SHP77 (cell line): ENCODE results near the gene IMPA2.
"Not testable (repeated sequence)": the region's sequence is repeated elsewhere in the genome, so short reads cannot be mapped to it uniquely, and the experiment has no call there.

ENCODE experiments used
- DNase-seq, 2 experiments: peaks; one replicate each; lab custom pipeline; 2025; lab: John Stamatoyannopoulos, UW

The IMPA2 gene

DNA sequence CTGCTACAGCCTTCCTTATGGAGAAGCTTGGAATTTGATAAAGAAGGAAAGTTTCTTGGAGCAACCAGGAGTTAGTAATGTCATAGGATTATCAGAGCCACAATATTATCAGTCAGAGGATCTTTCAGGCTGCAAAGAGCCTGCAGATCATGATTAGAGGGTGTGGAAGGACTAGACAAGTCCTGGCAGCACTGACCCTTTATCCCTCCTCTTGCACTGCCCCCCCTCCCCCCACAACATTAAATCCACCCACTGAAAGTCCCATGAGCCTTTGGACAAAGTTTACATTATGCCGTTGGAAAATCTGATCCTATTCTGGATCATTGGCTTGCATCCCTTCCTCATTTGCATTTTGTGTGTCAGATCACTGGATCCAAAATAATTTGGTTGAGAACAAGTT is 18.7 kb upstream of the IMPA2 start:
- peak in 1 of 2 experiments; percentile 6 for DNase-seq

DNA sequence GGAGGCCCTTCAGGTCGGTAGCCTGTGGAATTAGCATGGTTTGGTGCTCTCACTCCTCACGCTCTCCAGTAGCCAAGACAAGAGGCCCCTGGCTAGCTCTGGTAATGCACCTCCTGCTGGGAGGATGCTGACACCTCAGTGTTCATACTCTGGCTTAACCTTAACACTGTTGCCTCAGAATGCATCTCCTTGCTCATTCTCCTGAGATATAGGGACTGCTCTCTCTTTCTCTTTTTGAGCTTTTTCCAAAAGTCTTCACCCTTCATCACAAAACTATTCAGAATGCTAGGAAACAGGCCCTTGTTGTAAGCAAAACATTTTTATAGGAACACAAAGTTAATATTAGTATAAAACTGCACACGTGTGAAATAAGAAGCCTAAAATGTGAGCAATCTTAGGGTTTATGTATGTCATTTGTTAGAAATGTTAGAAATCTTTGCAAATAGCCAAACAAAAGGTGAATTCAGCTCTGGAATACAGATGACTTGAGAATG is 17.3 kb upstream of the IMPA2 start:
- DNase-seq, result peak in 1 of 2 experiments; percentile 8

DNA sequence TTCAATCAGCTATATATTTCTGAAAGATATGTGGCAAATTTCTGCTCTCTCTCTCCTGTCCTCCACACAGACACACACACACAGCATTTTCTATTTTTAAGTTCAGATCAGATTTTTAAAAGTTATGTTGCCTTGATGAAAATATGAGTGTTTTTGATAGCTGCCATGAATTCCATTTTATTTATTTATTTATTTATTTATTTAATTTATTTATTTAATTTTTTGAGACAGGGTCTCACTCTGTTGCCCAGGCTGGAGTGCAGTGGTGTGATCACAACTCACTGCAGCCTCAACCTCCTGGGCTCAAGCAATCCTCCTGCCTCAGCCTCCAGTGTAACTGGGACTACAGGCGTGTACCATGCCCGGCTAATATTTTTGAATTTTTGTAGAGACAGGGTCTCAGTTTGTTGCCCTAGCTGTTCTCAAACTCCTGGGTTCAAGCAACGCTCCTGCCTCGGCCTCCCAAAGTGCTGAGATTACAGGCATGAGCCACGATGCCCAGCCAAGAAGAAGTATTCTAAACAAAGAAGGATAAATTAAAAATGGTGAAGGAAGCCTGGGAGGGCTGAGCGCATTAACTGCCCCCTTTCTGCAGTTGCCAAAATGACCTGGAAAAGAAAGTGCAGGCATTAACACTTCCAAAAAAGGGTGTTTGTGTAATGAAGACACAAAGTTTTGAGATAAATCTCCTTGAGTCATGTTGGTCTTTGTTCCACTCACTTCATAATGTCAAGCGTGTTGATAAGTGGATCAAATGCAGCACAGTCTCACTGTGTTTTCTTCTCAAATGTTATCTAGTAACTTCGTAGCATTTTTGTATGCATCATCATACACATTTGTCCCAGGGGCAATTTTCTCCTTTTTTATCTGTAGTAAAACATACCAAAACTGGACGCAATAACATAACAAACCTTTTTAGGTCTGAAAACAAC is 11.1 kb upstream of the IMPA2 start:
- DNase-seq, result no peak

DNA sequence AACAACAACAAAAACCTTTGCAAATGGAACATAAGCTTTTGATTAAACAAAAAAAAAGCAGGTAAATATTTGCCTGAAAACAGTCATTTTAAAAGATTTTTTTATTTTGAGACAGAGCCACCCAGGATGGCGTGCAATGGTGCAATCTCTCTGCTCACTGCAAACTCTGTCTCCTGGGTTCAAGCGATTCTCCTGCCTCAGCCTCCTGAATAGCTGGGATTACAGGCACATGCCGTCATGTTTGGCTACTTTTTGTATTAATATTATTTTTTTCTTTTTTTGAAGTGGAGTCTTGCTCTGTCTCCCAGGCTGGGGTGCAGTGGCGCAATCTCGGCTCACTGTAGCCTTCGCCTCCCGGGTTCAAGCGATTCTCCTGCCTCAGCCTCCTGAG is 10.5 kb upstream of the IMPA2 start:
- not testable (repeated sequence) for DNase-seq

DNA sequence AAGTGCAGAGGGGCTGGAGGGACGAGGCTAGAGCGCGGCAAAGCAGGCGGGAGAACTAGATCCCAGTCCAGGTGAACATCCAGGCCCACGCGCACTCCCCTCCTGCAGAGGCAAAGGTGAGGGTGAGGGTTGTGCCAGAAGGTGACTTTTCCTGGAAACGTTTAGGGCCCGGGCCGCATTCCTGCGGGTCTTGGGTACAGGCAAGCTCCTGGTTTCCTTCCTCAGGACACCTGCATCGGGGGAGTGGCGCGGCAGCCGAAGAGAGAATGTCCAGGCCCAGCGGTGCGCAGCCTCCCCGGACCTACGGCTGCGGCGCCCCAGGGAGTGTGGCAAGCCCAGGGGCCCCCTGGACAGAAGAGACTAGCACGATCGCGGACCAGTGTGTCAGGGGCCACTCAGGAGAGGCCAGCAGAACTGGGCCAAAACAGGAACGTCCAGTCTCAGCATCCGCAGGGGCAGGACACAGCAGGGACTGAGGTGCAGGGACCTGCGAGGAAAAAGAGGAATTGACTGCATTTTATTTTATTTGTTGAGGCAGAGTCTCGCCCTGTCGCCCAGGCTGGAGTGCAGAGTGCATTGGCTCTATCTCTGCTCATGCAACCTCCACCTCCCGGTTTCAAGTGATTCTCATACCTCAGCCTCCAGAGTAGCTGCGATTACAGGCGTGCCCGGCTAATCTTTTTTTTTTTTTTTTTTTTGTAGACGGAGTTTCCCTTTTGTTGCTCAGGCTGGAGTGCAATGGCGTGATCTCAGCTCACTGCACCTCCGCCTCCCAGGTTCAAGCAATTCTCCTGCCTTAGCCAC is 8.7 kb upstream of the IMPA2 start:
- DNase-seq, result no peak

DNA sequence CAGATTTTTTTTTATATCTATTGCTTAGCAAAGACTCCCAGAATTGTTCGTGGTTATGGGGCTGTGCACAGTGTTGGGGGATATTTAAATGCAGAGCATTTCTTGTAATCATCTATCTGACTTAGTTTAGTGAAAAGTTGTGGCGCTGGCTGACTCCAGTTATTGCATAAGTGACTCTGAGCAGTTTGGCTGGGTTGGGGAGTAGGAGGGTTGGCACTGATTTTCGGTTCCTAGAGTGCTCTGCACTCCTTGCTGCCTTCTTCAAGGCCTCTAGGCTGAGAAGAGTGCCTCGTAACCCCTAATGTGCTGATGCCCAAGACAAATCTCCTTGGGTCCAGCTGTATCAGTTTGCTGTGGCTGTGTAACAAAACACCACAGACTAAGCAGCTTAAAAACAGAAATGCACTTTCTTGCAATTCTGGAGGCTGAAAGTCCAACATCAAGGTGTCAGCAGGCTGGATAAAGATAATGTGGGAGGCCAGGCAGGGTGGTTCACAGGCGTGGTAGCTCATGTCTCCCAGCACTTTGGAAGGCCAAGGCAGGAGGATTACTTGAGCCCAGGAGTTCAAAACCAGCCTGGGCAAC is 6.5 kb upstream of the IMPA2 start:
- no peak for DNase-seq

DNA sequence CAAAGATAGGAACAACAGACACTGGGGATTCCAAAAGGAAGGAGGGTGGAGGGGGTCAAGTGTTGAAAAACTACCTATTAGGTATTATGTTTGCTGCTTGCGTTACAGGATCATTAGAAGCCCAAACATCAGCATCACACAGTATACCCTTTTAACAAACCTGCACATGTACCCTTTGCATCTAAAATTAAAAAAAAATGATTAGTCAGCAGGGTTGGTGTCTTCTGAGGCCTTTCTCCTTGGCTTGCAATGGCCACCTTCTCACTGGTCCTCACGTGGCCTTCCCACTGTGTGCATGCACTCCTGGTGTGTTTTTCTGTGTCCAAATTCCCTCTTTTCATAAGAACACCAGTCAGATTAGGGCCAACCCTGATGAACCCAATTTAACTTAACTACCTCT is 5.6 kb upstream of the IMPA2 start:
- no peak for DNase-seq

DNA sequence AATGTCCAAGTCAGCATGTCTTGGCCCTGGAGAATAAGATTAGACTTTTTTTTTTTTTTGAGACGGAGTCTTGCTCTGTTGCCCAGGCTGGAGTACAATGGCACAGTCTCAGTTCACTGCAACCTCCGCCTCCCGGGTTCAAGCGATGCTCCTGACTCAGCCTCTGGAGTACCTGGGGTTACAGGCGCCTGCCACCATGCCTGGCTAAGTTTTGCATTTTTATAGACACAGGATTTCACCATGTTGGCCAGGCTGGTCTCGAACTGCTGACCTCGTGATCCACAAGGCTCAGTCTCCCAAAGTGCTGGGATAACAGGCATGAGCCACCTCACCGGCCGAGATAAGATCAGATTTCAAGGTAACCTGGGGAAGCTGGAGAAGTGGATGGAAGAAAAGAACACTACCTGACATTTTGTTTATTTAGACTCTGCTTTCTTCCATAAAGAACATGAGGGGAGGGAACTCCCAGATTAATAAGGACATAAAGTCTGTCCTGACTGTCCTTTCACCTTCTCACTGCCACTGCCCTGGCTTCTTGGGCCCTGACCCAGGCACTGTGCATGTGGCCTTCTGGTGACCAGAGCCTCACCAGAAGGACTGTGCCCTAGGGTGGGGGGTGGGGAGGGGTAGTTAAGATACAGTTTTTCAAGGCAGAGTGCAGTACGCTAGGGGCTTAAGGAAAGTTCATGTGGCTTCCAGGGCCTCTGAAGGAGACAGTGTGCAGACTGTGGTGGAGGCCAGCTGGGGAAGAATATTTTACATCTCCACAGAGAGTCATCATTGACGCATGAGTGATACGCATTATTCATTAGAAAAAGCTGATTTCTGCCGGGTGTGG is 4.8 kb upstream of the IMPA2 start:
- DNase-seq, result no peak

DNA sequence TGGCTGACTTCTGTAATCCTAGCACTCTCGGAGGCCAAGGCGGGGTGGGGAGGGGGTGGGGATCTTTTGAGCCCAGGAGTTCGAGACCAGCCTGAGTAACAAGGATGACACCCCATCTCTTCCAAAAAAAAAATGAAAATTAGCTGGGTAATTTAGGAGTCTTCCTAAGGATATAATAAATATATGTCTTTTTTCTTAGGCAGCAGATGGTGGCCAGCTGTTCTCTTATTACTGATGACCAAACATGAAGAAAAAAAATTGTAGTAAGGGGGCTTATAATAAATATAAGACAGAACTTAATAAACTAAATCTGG is 4.2 kb upstream of the IMPA2 start:
- no peak for DNase-seq

DNA sequence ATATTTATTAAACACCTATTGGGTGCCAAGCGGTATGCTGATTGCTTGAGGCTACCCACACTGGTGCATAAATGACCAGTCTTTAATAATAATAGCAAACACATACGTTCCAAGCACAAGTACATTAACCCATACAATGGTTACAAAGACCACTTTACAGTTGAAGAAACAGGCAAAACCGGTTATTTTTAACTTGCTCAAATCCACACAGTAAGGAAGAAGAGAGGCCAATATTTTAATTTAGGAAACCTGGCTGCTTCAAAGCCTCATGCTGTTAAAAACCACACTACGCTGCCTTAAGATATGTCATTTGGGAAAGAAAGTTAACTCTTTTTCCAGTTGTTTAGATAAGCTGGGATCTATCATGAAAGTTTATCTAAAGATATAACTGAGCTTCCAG is 2.4 kb upstream of the IMPA2 start:
- no peak for DNase-seq

DNA sequence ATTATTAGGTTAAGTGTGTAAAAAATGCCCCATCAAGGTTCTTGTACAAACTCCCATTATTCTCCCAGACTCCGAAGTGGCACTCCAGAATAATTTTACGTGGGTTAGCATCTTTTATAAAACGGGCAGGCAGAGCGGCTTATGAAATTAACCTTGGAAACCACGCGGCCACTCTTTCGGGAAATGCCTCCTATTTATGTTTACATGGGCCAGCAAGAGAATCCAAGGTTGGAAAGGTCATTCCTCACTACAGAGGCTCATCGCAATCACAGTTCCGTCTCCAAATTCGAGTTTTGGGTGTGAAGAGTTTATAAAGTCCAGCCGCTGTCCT is 1.2 kb upstream of the IMPA2 start:
- no peak for DNase-seq

DNA sequence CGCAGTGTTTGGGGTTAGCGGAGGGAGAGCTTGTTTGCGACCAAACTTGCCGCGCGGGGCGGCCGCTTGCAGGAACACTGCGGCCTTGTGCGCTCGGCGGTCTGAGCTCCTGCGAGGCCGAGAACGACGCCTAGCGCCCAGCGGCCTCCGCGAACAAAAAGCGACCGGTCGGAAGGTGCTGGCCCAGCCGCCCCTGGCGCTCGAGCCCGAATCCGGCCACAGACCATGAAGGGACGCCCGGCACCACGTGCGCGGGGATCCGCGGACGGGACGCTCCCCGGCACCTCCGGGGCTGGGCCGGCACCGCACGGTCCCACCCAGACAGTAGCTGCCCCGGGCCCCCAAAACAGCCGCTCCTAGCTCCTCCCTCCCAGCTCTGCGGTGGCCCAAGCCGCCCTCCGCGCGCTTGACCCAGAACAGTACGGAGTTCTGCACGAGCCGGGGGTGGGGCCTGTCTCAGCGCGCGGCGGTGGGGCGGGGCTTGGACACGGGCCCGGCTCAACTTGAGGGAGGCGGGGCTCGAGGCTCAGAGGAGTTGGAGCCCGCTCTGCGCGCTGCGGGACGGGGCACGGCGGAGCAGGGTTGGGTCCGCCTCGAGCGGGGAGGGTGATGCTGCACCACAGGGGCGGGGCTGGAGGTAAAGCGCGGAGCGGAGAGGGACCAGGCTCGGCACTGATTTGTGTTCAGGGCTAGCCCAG is 664 bp upstream of the IMPA2 start:
- DNase-seq, result peak; percentile 97 to 98

DNA sequence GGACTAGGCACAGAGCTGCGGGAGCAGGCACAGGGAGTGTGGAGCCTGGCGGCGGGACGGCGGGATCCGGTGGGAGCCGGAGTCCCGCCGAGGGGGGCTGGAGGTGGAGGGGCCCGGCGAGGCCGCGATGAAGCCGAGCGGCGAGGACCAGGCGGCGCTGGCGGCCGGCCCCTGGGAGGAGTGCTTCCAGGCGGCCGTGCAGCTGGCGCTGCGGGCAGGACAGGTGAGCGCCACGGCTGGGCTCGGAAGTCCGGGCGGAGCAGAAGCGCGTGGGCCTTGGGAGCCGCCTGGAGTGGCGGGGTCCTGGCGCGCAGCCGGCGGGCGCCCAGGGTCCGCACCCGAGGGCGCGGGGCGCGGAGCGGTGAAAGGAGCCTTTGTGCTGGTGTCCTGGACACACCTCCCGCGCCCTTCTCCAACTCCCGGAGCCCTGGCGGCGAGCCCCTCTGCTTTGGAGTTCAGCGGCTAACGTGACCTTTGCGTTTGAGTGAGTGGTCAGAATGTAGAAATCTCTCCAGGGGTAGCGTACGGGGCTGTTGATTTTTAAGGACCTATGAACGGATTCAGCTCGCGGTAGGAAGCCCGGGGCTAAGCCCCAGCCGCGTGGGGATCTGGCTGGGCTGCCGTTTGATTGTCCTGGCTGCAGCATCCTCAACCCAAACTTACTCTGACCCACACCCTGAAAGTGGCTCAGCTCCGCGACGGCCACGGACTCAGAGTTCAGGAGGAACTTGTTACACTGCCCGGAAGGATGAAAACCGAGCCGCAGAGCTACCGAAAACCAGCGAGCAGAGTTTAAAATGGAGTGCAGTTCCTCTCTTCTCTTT is 448 bp downstream of the IMPA2 start:
- peak in 1 of 2 experiments; percentile 49 for DNase-seq

DNA sequence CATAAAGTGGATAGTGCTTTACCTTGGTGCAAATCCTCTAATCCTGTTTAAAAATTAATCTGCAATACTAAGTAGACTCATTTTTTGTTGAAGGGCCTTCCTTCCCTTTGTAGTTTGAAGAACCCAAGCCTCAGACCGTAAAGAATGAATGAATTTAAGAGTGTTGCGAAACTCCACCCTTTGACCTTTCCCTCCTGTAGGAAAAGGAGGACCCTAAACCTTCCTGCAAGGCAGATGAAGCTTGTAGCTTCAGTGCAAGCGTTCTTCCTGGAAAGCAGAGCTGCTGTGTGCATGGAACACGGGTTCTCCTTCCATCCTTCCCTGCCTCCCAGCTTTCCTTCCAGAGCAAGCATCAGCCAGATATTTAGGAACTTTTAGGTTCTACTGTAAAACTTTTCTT is 1.7 kb downstream of the IMPA2 start:
- DNase-seq, result no peak

DNA sequence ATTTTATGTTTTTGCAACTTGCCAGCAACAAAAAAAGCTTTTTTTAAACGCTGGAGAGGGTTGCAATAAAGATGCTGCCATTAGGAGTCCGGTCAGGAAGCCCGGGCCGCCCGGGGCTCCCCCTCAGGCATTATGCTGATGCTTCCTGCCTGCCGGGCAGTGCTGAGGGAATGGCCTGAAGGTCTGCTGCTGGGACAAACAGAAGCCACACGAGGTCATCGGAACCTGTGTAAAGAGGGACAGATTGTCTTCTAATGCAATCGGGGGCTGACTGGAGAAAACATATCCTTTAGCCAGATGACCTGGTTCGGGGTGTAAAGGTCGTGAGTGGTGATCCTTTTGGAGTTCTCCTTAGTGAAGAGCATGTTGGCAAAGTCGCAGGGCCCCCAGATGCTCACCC is 2.3 kb downstream of the IMPA2 start:
- no peak for DNase-seq

DNA sequence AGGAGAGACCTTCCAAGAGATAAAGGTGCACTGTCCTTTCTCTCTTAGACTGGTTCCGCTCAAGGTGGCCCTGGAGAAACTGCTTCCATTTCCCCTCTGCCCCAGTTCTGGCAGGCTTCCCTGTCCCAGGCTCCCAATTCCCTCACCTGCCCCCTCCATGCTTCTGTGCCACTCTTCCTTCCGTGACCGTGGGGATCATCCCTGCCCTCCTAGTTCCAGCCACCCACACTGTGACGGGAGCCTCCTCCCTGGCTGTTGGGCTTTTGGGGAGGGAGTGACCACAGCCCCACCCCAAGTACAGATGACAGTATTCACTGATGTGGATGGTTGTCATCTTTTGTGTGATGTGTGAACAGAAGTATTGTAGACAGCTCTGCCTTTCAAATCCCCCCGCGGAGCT is 2.8 kb downstream of the IMPA2 start:
- DNase-seq, result no peak

DNA sequence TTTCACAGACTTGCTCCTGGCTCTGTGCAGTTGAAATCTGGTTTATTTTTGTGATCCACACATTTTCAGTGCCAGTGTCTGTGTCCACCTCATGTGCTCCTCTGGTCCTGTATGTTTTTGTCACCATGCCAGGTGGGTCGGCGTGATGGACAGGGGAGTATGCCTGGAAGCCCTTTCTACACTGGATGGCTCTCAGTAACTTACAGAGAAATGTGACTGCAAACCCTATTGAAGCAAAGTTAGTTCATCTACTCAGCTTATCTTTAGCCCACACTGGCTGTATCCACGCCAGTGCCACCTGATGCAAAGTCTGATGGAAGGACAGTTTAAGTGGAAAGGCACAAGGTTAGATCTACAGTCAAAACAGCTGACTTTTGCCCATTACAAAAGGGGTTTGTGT is 4.3 kb downstream of the IMPA2 start:
- no peak for DNase-seq

DNA sequence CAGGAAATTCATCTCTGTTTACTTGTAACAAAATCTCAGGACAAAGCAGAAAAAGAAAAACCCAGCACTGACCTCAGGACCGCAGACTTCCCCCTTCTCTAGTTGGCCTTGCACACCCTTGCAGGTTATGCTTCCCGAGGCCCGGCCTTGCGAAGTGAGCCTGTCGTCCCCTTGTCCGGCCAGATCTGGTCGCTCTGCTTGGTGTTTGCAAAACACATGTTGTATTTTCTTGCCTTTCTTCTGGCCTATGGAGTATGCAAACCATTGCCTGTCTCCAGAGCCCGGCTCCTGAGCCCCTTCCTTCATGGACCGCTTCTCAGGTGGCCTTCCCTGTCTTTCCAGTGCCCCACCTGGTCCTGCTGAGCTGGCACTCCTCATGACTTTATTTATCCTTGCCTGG is 4.8 kb downstream of the IMPA2 start:
- no peak for DNase-seq

DNA sequence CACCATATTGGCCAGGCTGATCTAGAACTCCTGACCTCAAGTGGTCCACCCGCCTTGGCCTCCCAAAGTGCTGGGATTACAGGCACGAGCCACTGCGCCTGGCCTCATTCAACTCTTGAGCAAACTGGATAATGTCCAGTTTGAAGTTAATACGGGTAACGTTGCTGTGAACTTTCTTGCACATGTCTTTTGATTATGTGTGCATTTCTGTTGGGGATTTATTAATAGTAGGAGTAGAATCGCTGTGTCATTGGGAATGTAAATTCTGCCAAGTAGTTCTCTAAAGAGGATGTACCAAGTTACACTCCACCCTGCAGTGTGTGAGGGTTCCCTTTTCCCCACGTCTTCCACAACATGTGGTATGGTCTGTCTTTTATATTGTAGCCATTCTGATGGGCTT is 6.2 kb downstream of the IMPA2 start:
- no peak for DNase-seq

DNA sequence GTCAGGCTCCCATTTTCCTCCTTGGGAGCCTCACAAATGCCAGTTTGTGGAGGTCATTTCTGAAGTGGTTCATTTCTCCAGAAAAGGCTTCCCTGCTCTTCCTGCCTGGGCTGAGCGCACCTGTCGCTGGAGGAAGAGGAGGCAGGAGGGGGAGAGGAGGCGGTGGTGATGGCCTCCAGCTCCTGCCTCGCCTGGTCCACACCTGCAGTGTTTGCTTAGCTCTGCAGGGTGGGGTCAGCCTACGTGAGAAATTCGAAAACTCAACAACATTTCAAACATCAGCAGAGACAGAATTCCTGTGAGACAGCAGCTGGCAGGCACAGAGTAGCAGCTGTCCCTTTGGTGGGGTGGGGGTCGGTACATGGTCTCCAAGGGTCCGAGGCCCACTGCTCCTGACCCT is 7.9 kb downstream of the IMPA2 start:
- no peak for DNase-seq

DNA sequence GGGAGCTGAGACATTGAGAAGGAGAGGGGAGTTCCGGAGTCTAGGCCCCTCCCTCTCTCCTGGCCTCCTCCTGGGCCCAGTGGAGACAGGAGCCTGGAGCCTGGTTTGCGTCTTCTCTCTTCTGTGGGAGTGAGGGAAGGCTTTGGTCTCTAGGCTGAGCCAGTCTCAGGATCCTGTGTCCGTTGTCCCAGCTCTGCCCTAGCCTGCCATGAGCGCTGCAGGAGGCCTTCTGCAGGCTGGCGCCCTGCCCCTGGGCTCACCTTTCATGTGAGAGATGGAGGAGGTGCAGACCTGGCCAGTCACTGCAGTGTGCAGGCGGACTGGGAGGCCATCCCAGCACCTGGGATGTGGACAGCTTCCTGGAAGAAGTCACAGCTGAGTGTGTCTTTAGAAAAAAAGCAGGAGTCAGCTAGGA is 8.7 kb downstream of the IMPA2 start:
- DNase-seq, result no peak
